HepG2 (cell line): Measurements from ENCODE around the gene MRPL18. TPM values are rescaled to one million over a fixed set of nuclear protein-coding genes. Genes with fewer than 3 reads are reported as not detected.

Experiments used
- ATAC-seq: fragments of 200-7000 bp; cut with Tn5 transposase; 3 replicates; pipeline ENCODE4 v1.9.1; 2020; ENCODE audit warnings: mild to moderate bottlenecking, moderate library complexity
- BruUV-seq: library from RNA; stranded (reverse); fragments of 400-500 nt; replicated peaks from 2 replicates; lab custom pipeline; 2021; lab: Mats Ljungman, UMichigan
- CTCF ChIA-PET: fragments of 300-600 bp; formaldehyde crosslinking; extraction: SDS; loops from one replicate; lab custom pipeline; 2021; ENCODE audit warnings: low total read pairs, inconsistent platforms, low intra/inter-chr PET ratio; lab: Yijun Ruan, JAX
- POLR2A ChIA-PET: fragments of 350-600 bp; sonication (Branson Sonifier 250); formaldehyde crosslinking; loops from one replicate; lab custom pipeline; 2020; ENCODE audit warnings: antibody characterized with exemption, inconsistent platforms; lab: Yijun Ruan, JAX
- DNase-seq: peaks from one replicate; pipeline ENCODE4 v3.0.0-alpha.2; 2015; ENCODE audit warnings: low spot score
- FAIRE-seq: peaks from 3 replicates; lab custom pipeline; 2011; peaks lifted over from hg19 to GRCh38; lab: Jason Lieb, UNC
- H2AFZ ChIP-seq: one replicate; pipeline ENCODE4 v1.6.1; 2011; ENCODE audit warnings: low read length, inconsistent platforms
- H3K27ac ChIP-seq: fragments of 300-600 bp; 3 replicates; pipeline ENCODE4 v1.8.0; 2011; ENCODE audit warnings: mixed run types, mild to moderate bottlenecking, mixed read lengths, low read length, inconsistent platforms; ENCODE audit not compliant: insufficient read depth; ENCODE audit errors: extremely low read length
- H3K27me3 ChIP-seq, 2 experiments: fragments of 200-600 bp in 1 of 2; 2 replicates in 1 of 2; 3 replicates in 1 of 2; pipeline versions ENCODE4 v1.6.0 to v1.8.0; 2011; ENCODE audit warnings: low read length in 2 of 2, mild to moderate bottlenecking in 2 of 2, moderate library complexity in 2 of 2, inconsistent platforms in 1 of 2; ENCODE audit not compliant: insufficient read depth in 2 of 2, control insufficient read depth in 1 of 2
- H3K36me3 ChIP-seq, 2 experiments: fragments of 200-600 bp in 1 of 2; replicated peaks in 1 of 2; 2 replicates in 1 of 2; 3 replicates in 1 of 2; pipeline versions ENCODE4 v1.5.1 to v1.8.0; 2011; ENCODE audit warnings: low read length in 2 of 2, inconsistent platforms in 1 of 2; ENCODE audit not compliant: insufficient read depth in 2 of 2, control insufficient read depth in 1 of 2
- H3K4me1 ChIP-seq: 2 replicates; pipeline ENCODE4 v1.5.1; 2012; ENCODE audit warnings: low read length, inconsistent platforms; ENCODE audit not compliant: insufficient read depth
- H3K4me2 ChIP-seq: 2 replicates; pipeline ENCODE4 v1.6.0; 2011; ENCODE audit warnings: low read depth, low read length, inconsistent platforms
- H3K4me3 ChIP-seq, 3 experiments: fragments of 200-600 bp in 1 of 3; sonication (generic), shearing (Covaris generic) in 1 of 3; replicated peaks in 1 of 3; 2 replicates each; pipeline ENCODE4 v1.5.1; 2011 to 2016; ENCODE audit warnings: low read length in 3 of 3, inconsistent platforms in 2 of 3, low read depth in 2 of 3, mild to moderate bottlenecking in 2 of 3, control low read depth in 1 of 3, mixed read lengths in 1 of 3; ENCODE audit not compliant: insufficient read depth in 1 of 3
- H3K79me2 ChIP-seq: one replicate; pipeline ENCODE4 v1.6.1; 2011; ENCODE audit warnings: low read length, inconsistent platforms; ENCODE audit not compliant: insufficient read depth
- H3K9ac ChIP-seq: 2 replicates; pipeline ENCODE4 v1.6.0; 2011; ENCODE audit warnings: mild to moderate bottlenecking, low read depth, low read length, inconsistent platforms; ENCODE audit not compliant: insufficient read depth
- H3K9me3 ChIP-seq: 2 replicates; pipeline ENCODE4 v1.5.1; 2012; ENCODE audit warnings: mild to moderate bottlenecking, low read length
- H4K20me1 ChIP-seq: 2 replicates; pipeline ENCODE4 v1.6.0; 2011; ENCODE audit warnings: inconsistent platforms, mild to moderate bottlenecking, low read length, moderate library complexity; ENCODE audit not compliant: insufficient read depth
- AGO2 ChIP-seq: fragments of 200-400 bp; formaldehyde crosslinking; optimal IDR thresholded peaks from 2 replicates; pipeline ENCODE3; 2017; ENCODE audit warnings: mild to moderate bottlenecking, low read depth, low read length, moderate library complexity
- HES4 ChIP-seq: sonication (generic); formaldehyde crosslinking; IDR thresholded peaks from 2 replicates; pipeline ENCODE4 v1.9.0; 2021; ENCODE audit warnings: mild to moderate bottlenecking, missing genetic modification reagents, borderline replicate concordance
- MEF2D ChIP-seq: sonication (generic); formaldehyde crosslinking; IDR thresholded peaks from 2 replicates; pipeline ENCODE4 v1.5.1; 2020; ENCODE audit warnings: mild to moderate bottlenecking, missing genetic modification reagents
- MIER2 ChIP-seq: IDR thresholded peaks from 2 replicates; pipeline ENCODE4 v1.6.1; 2016; ENCODE audit warnings: missing biosample characterization, missing genetic modification reagents
- MTA3 ChIP-seq: sonication (generic); formaldehyde crosslinking; IDR thresholded peaks from 2 replicates; pipeline ENCODE4 v1.4.0; 2020; ENCODE audit warnings: missing genetic modification reagents
- MYPOP ChIP-seq: sonication (generic); formaldehyde crosslinking; IDR thresholded peaks from 2 replicates; pipeline ENCODE4 v1.8.1; 2023; ENCODE audit warnings: mild to moderate bottlenecking, moderate library complexity, missing genetic modification reagents
- NFAT5 ChIP-seq: sonication (generic); formaldehyde crosslinking; IDR thresholded peaks from 2 replicates; pipeline ENCODE4 v1.4.0; 2020; ENCODE audit warnings: missing genetic modification reagents
- RAD51 ChIP-seq: fragments of 450-650 bp; IDR thresholded peaks from 2 replicates; pipeline ENCODE4 v1.6.1; 2016; ENCODE audit warnings: borderline replicate concordance
- RARA ChIP-seq: IDR thresholded peaks from 2 replicates; pipeline ENCODE4 v1.6.1; 2016; ENCODE audit warnings: missing genetic modification reagents, missing compliant biosample characterization
- SIX1 ChIP-seq: sonication (generic); formaldehyde crosslinking; IDR thresholded peaks from 2 replicates; pipeline ENCODE4 v1.4.0; 2020; ENCODE audit warnings: missing genetic modification reagents, borderline replicate concordance
- ZNF20 ChIP-seq: sonication (generic); formaldehyde crosslinking; IDR thresholded peaks from 2 replicates; pipeline ENCODE4 v1.4.0; 2020; ENCODE audit warnings: mild to moderate bottlenecking, moderate library complexity, missing genetic modification reagents
- ZNF362 ChIP-seq: sonication (generic); formaldehyde crosslinking; IDR thresholded peaks from 2 replicates; pipeline ENCODE4 v1.4.0; 2020; ENCODE audit warnings: missing genetic modification reagents, mild to moderate bottlenecking, borderline replicate concordance
- ZNF704 ChIP-seq: sonication (generic); formaldehyde crosslinking; IDR thresholded peaks from 2 replicates; pipeline ENCODE4 v1.8.1; 2023; ENCODE audit warnings: mild to moderate bottlenecking, inconsistent platforms, moderate library complexity, missing genetic modification reagents, borderline replicate concordance
- ZSCAN20 ChIP-seq: sonication (generic); formaldehyde crosslinking; IDR thresholded peaks from 2 replicates; pipeline ENCODE4 v1.4.0; 2020; ENCODE audit warnings: missing genetic modification reagents, mild to moderate bottlenecking, borderline replicate concordance
- WGBS: methylation state at CpG from one replicate; pipeline ENCODE4 v1.1.6; 2017; ENCODE audit warnings: low lambda C conversion rate; 5-methylcytosine and 5-hydroxymethylcytosine counted together
- in situ Hi-C: cut with HindIII; loops from 2 replicates; pipeline ENCODE4 v1.10.0; 2017; ENCODE audit warnings: low pct_unique_long_range_greater_than_20kb; ENCODE audit not compliant: extremely low pct_ligation_motif_present
- intact Hi-C: fragments of 100-400 bp; cut with micrococcal nuclease; formaldehyde crosslinking; loops from one replicate; pipeline ENCODE4 v1.10.0; 2022; ENCODE audit not compliant: unreplicated experiment
- polyA plus RNA-seq, 8 experiments: library from polyadenylated mRNA; depleted of rRNA in 3 of 8; stranded (reverse) in 7 of 8; unstranded in 1 of 8; fragments of >200 nt; fragmentation: Illumina TruSeq in 4 of 8; extraction: Trizol in 4 of 8; gene quantifications; 2 replicates each; pipeline versions ENCODE4 v1.2.1 to v1.2.3, GENCODE V29; 2011 to 2016; ENCODE audit warnings: low read depth in 4 of 8, missing spikeins in 1 of 8, mixed read lengths in 1 of 8; ENCODE audit not compliant: insufficient read depth in 1 of 8
- total RNA-seq, 5 experiments: library from RNA; depleted of rRNA; stranded (reverse); fragments of >200 nt; fragmentation: Illumina TruSeq; extraction: Trizol; gene quantifications; 2 replicates each; pipeline ENCODE4 v1.2.3, GENCODE V29; 2016; ENCODE audit warnings: low read depth in 1 of 5
- TF ChIP-seq, protein P1 (sequence below): sonication (generic); formaldehyde crosslinking; IDR thresholded peaks from 2 replicates; pipeline ENCODE4 v1.9.0; 2021; ENCODE audit warnings: missing genetic modification reagents, mild to moderate bottlenecking, borderline replicate concordance

Gene MRPL18
- total and polyA plus RNA-seq, 2 of the 13 experiments (the other 11 are each of a cell fraction or from before 2014, with no cell fraction given), result 85.6 to 176 TPM

- Histone ChIP-seq H3K36me3 (no peaks in the 10 kb centered on the region), H3K4me2 (no peak overlapping the region), H3K4me1 (no peaks in the 10 kb centered on the region), H3K9ac (no peak overlapping the region), H2AFZ (no peak overlapping the region), H3K9me3 (no peaks in the 10 kb centered on the region), H3K4me3 (no peak overlapping the region), H3K27ac (no peak overlapping the region), H3K79me2 (no peaks in the 10 kb centered on the region), H4K20me1 (no peaks in the 10 kb centered on the region), H3K27me3 (peaks cover 1 to 24% of the 10 kb centered on the region in 2 experiments; a peak in 4 of 5 replicates)
- BruUV-seq, result no TSS peak
- peak; percentile 87 for FAIRE-seq
- in situ Hi-C loops (no loop called here), intact Hi-C loops (loop anchor here (5.0 kb wide), 1 partner anchor 50 kb away; the partner anchor contains the start of gene MRPL18)
- peak; percentile 79 for ATAC-seq
- WGBS, result 16% methylated on average over 4 of the region's 4 CpGs
- ChIA-PET POLR2A (no interaction called here), CTCF (no interaction called here)
- DNase-seq, result peak; percentile 51
- TF ChIP-seq ZNF704, result no peak
- TF ChIP-seq SIX1 (CRISPR knock-in tag), result no peak
- no peak for TF ChIP-seq MYPOP
- TF ChIP-seq MIER2 (CRISPR knock-in tag), result no peak
- TF ChIP-seq ZNF362 (CRISPR knock-in tag), result no peak
- no peak for TF ChIP-seq HES4
- TF ChIP-seq MTA3, result no peak
- peak; percentile 76 for TF ChIP-seq RARA (CRISPR knock-in tag)
- no peak for TF ChIP-seq AGO2
- TF ChIP-seq ZSCAN20 (CRISPR knock-in tag), result no peak
- no peak for TF ChIP-seq MEF2D (CRISPR knock-in tag)
- no peak for TF ChIP-seq NFAT5 (CRISPR knock-in tag)
- TF ChIP-seq, protein P1, sequence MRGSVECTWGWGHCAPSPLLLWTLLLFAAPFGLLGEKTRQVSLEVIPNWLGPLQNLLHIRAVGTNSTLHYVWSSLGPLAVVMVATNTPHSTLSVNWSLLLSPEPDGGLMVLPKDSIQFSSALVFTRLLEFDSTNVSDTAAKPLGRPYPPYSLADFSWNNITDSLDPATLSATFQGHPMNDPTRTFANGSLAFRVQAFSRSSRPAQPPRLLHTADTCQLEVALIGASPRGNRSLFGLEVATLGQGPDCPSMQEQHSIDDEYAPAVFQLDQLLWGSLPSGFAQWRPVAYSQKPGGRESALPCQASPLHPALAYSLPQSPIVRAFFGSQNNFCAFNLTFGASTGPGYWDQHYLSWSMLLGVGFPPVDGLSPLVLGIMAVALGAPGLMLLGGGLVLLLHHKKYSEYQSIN (CRISPR knock-in tag), result no peak
- no peak for TF ChIP-seq ZNF20 (CRISPR knock-in tag)
- no peak for TF ChIP-seq RAD51
Measured at GRCh38 chr6:159842035-159842434, 51.8 kb downstream of the MRPL18 start.
